ENCODE data around the gene BLTP3B. TPM values are rescaled to one million over a fixed set of nuclear protein-coding genes. Genes with fewer than 3 reads are reported as not detected.
A peak's percentile ranks its signal among the peaks of the same experiment; 100 is the strongest.

The BLTP3B gene
- total RNA-seq, 4 donors from 2014 or later, result 27.5 to 41.0 (median 38.9) TPM

- intact Hi-C loops (cut with DNase I), result loop anchor here (10.0 kb wide), 1 partner anchor 53 kb away; no protein-coding TSS in a partner anchor
- TF ChIP-seq POLR2A (IDR thresholded peaks at IDR 0.05) (peak in 1 of 2 donors; percentile 85), CTCF (IDR thresholded peaks at IDR 0.05) (no peak)
- Histone ChIP-seq H3K4me3 (replicated peaks in 1 of 3) (peak overlapping the region; percentile 85 to 97 (median 92)), H3K27me3 (no peaks in the 10 kb centered on the region), H3K36me3 (no peaks in the 10 kb centered on the region), H3K4me1 (peaks cover 10 to 26% of the 10 kb centered on the region in 2 donors), H3K27ac (peak overlapping the region; percentile 94 to 99 (median 97)), H3K9me3 (no peaks in the 10 kb centered on the region)
- DNase-seq, result peak; percentile 54 to 63
- WGBS, 2 donors, result 0% methylated on average over 3 to 41 of the region's 86 CpGs
These were observed 450 bp downstream of the BLTP3B start for GRCh38 chr12:100141998-100142850.

- Histone ChIP-seq H3K27ac (peak overlapping the region; percentile 94 to 99 (median 97)), H3K4me3 (replicated peaks in 1 of 3) (peak overlapping the region; percentile 85 to 97 (median 92)), H3K4me1 (peaks cover 10 to 26% of the 10 kb centered on the region in 2 donors), H3K36me3 (no peaks in the 10 kb centered on the region), H3K9me3 (no peaks in the 10 kb centered on the region), H3K27me3 (no peaks in the 10 kb centered on the region)
- intact Hi-C loops (cut with DNase I), result loop anchor here (10.0 kb wide), 1 partner anchor 53 kb away; no protein-coding TSS in a partner anchor
- TF ChIP-seq POLR2A (IDR thresholded peaks at IDR 0.05), result no peak
- TF ChIP-seq CTCF (IDR thresholded peaks at IDR 0.05), result no peak
- DNase-seq, result no peak
- WGBS, 2 donors, result 14 to 17% methylated on average over 6 of the region's 6 CpGs
These were observed 1.0 kb downstream of the BLTP3B start for GRCh38 chr12:100141666-100141997.

GRCh38 chr12:100138803-100139098 is 3.9 kb downstream of the BLTP3B start:
- 81 to 84% methylated on average over 5 of the region's 5 CpGs for WGBS, 2 donors
- no peaks in the 10 kb centered on the region for H3K9me3 ChIP-seq
- no peak for TF ChIP-seq POLR2A (IDR thresholded peaks at IDR 0.05)
- no peak for TF ChIP-seq CTCF (IDR thresholded peaks at IDR 0.05)
- H3K27me3 ChIP-seq, result no peaks in the 10 kb centered on the region
- DNase-seq, result no peak
- no peak overlapping the region for H3K27ac ChIP-seq
- intact Hi-C loops (cut with DNase I), result no loop called here
- peaks cover 10 to 26% of the 10 kb centered on the region in 2 donors for H3K4me1 ChIP-seq
- no peaks in the 10 kb centered on the region for H3K36me3 ChIP-seq
- H3K4me3 ChIP-seq (replicated peaks in 1 of 3), result no peak overlapping the region

- TF ChIP-seq POLR2A (IDR thresholded peaks at IDR 0.05), result no peak
- TF ChIP-seq CTCF (IDR thresholded peaks at IDR 0.05), result peak in 2 of 6 experiments; percentile 14 to 30
- 59% methylated on average over 6 of the region's 6 CpGs for WGBS, 2 donors
- H3K27ac ChIP-seq, result no peak overlapping the region
- intact Hi-C loops (cut with DNase I), result no loop called here
- no peak overlapping the region for H3K4me3 ChIP-seq (replicated peaks in 1 of 3)
- H3K27me3 ChIP-seq, result no peaks in the 10 kb centered on the region
- no peak for DNase-seq
- H3K9me3 ChIP-seq, result no peaks in the 10 kb centered on the region
- H3K36me3 ChIP-seq, result no peaks in the 10 kb centered on the region
- H3K4me1 ChIP-seq, result peaks cover 10 to 26% of the 10 kb centered on the region in 2 donors
These were observed 4.4 kb downstream of the BLTP3B start for GRCh38 chr12:100138048-100138802.

GRCh38 chr12:100133200-100133599 is 9.5 kb downstream of the BLTP3B start:
- intact Hi-C loops (cut with DNase I), result no loop called here
- TF ChIP-seq CTCF (IDR thresholded peaks at IDR 0.05) (no peak), POLR2A (IDR thresholded peaks at IDR 0.05) (no peak)
- Histone ChIP-seq H3K4me1 (peaks cover 9 to 13% of the 10 kb centered on the region in 2 donors), H3K9me3 (no peaks in the 10 kb centered on the region), H3K4me3 (replicated peaks in 1 of 3) (no peak overlapping the region), H3K27me3 (no peaks in the 10 kb centered on the region), H3K36me3 (no peaks in the 10 kb centered on the region), H3K27ac (no peak overlapping the region)
- DNase-seq, result no peak
- 92 to 93% methylated on average over 2 of the region's 2 CpGs for WGBS, 2 donors
